NOMO-1 (cell line): ENCODE results near the gene KCNC2.
"Not testable (repeated sequence)": the region's sequence is repeated elsewhere in the genome, so short reads cannot be mapped to it uniquely, and the experiment has no call there.

ENCODE experiments used
- DNase-seq, 2 experiments: peaks; one replicate each; lab custom pipeline; 2025; ENCODE audit not compliant: unreplicated experiment in 2 of 2; lab: John Stamatoyannopoulos, UW

Gene KCNC2

DNA sequence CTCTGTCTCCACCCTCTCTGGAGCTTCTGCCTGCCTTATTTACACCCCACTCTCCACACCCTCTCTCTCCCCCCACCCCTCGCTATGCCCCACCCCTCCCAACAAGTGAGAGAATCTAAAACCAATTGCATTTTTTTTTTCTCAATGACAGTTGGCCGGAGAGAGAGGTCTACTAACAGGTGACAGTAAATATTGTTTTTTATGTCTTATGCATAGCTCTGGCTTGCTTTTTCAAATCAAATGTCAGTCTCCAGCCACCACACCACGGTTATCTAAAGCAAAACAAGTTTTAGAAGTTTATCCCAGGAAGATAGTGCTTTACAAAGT, at the start of gene KCNC2:
Gene KCNC2 (minus strand): TSS at position 28 of the 327 bp plus-strand sequence.
- DNase-seq, result no peak

DNA sequence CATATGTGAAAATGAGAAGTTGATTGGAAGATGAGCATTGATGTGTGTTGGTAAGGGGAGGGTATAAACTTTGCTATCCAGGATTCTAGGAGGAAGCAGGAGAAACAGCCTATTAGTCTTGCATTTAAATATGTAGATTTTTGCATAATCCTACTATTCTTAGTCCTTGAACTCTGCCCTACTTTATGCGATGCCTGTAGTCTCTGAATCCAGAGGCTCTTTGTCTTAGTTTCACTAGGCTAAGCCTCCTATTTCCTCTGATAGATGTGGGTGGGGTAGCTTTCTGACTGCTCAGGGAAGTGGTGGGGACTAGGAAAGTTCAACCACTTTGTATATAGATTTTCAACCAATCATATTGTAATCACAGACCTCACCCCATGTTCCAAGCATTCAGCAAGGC, 49.5 kb upstream of the KCNC2 start:
- no peak for DNase-seq

DNA sequence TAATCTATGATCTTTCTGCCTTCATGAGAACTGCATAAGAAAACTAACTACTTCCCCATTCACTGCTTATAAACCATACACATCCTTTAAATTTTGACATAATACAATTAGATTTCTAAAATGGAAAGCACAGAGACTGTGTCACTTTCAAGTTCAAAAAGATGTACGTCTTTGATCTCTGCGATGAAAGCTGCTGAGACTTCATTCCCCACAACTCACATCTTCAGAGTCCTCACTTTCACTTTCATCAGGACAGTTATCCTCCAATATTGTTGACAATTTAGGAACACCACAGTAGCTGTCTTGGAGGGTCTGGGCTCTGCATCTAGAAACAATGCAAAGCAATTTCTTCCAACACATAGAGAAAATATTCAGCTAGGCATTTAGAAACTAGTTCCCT, 47.9 kb upstream of the KCNC2 start:
- DNase-seq, result no peak

DNA sequence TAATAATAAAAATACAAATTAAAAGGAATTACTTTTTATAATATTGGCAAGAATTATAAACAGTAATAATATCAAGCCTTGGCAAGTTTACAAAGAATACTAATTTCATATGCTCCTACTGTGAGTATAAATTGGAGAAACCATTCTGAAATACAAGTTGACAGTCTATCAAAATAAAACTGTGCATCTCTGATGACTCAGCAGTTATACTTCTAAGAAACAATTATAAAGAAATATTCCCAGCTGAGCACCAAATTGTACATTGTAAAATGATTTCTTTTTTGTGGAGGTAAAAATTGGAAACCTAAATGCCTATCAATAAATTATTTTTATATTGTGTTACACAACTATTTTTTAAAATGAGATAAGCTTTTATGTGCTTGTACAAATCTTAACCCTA, 35.5 kb upstream of the KCNC2 start:
- DNase-seq, result no peak

DNA sequence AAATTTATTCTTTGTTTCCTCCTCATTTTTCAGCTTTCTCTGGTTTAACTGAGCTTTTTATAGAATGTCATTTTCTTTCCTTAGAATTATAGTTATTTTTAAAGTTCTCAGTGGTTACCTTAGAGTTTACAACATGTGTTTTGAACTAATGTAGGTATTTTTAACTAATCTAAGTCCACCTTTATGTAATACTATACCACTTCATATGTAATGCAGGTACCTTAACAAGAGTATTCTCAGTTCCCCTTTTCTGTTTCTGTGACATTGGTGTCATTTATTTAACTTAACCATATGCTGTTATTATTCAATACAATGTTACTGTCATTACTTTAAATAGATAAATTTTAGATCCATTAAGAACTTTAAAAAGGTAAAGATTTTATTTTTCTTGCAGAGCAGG, 30.3 kb upstream of the KCNC2 start:
- no peak for DNase-seq

DNA sequence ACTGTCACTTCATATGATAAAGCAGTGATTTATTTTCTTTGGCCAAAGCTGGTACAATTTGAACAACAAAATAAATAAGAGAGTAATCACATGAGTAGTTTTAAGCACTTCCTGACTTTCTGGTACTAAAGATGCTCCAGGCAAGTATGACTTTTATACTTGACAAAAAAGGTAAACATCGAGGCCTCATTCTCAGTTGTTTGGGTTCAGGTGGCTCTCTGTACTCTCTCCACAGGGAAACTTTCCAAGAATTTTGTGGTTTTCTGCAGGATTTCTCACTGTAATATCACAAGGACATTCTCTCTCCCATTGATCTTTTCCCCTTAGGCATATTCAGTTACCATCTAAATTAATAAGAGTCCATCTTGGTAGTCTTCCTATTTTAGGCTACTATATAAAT, 26.6 kb upstream of the KCNC2 start:
- no peak for DNase-seq

DNA sequence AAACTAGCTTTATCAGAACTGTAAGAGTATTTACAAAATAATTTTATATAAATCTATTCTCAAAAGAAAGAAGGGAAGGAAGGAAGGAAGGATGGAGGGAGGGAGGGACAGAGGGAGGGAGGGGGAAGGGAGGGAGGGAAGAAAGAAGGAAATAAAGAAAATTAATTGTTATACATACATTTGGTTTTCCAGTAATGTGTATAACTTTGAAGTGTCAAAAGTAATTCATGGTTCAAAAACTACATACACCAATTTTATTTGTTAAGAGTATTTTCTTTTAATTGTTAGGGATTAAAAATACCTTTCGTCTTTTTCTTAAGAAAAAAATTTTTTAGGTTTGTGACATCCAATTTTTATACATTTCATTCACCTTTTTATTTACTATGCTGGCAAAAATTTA, 17.5 kb upstream of the KCNC2 start:
- no peak for DNase-seq

DNA sequence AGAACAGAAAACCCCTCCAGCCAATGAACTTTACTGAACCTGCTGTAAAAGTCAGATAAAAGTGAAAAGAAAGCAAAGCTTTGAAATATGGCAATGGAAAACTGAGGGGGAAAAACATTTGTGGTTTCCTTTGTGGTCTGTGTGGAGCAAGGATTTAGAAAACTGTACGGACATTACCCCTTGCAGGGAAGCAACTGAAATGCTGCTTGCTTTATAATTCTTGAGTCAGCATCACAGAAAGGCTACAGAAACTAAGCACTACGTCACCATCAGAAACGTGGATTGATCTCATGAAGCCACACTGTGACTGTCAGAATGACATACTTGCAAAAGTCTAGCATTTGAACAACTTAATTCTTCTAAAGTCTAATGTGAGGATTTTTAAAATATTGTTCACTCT, 2.4 kb upstream of the KCNC2 start:
- no peak for DNase-seq

DNA sequence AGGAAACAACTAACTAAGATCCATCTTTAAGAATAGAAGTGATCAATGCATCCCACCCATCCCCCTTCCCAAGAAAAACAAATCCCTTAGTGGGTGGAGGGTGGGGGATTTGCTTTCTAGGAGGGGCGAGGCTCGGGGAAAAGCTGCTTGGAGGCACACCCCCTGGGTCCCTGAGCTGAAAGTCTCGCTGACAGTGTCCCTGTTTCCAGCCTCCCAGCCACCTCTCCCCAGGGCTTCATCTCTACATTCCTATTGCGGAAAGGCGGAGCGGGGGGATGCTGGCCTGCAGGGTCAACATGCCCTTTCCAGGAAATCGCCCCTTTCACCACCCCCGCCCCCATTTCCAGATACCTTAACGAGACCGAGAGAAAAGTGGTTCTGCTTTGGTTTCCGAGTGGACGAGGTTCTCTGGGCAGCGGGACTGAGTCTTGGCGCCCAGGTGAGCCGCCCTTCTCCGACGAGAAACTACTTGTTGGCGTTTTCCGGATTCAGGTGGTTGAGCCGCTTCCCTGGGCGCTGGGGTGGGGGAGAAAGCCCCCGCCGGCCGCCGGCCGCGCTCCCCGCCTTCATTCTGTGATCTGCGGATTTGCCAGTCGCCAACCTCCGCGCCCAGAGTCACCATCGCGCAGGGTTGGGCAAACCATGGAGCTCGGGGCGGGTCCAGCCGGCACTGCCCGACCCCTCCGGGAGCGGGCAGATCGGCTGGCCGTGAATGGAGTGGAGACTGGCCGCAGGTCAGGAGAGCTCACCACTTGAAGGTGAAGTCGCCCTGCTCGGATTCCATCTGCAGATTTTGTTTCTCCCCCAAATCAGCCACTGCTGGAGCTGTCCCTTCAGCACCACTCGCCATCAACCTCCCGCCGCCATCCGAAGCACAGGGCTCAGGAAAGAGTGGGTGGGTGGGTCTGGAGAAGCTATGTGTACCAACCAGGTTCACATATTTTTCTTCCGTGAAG, 505 bp downstream of the KCNC2 start:
- DNase-seq, result no peak

DNA sequence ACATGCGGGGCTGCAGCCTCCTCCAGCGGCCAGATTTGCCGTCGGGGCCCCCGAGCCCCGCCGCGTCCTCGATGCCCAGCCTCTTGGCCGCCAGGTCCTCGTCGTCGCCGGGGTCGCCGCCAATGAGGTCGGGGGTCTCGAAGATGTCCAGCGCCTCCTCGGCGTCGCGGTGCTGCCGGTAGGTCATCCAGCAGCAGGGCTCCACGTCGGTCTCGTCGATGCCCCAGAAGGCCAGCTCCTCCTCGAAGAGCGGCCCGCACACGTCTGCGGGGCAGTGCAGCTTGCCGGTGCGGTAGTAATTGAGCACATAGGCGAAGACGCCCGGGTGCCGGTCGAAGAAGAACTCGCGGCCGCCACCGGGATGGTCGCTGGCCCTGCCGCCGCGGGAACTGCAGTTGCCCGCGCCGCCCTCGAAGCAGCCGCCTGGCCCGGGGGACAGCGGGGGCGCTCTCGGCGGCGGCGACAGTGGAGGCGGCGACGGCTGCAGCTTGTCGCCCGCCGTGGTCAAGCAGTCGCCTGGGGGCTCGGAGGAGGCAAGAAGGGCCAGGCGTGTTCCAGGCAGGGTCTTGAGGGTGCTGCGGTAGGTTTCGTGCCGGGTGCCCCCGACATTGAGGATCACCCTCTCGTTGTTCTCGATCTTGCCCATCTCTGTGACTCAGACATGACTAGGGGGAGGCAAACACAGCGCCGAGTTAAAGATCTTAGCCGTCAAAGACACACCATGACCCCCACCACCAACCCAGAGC, 2.1 kb downstream of the KCNC2 start:
- DNase-seq, result no peak

DNA sequence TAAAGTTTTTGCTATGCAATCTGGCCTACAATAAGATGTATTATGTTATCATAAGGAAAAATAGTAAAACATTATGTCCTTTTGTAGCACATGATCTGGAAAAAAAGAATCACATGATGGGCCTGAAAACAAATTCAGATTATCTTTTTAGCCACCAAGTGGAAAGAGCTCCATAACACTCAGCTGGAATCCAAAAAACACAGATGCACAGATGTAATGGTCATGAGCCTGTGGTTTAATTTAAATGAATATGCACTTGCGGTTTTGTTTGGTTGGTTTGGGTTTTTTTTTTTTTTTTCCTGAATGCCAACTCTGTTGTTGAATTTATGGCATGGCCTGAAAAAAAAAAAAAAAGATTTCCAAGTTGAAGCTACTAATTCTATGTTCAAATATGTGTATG, 4.1 kb downstream of the KCNC2 start:
- DNase-seq, result no peak

DNA sequence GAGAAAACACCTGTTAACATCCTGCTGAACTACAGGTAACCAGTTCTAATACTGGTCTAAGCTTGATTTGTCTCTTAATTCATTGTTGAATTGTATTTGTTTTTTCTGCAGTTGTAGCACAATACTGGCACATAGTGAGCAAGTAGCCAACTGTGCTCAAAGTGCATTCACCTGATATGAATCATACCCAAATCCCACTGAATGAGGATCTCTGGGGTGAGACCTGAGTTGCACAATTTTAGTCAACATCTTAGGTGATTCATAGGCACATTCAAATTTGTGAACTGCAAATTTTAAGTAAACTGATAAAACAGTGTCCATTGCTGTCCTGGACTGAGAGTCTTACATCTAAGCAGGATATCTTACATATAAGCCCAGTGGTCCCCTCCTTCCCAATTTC, 12.8 kb downstream of the KCNC2 start:
- DNase-seq, result no peak

DNA sequence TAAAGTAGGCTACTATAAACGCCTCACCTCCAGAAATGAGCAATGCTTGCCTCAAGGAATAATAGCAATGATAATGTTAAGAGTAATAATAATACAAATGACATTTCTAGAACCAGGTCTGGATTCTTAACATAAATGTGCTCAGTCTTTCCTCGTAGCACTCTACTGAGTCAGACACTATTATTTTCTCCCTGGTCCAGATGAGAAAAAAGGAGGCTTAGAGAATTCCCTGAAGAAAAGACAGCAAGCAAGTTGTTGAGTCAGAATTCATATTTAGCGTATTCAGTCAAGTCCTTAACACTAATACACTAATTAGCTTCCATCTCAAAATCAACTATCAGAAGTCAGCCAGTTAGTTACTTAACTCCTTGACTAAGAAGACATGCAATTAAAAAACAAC, 13.2 kb downstream of the KCNC2 start:
- no peak for DNase-seq

DNA sequence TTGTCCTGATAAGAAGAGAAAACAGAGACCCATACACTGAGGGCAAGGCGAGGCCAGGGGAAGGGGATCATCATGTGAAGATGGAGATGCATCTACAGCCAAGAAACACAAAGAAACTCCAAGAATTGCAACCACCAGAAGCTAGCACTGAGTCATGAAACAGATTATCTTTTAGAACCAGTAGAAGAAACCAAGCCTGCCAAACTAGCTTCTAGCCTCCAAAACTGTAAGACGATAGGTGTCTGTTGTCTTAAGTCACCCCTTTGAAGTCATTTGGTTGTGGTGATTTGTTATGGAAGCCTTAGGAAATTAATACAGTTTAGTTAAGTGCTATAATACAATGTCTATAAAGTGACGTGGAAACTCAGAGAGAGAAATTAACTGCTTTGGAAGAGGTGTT, 15.4 kb downstream of the KCNC2 start:
- no peak for DNase-seq

DNA sequence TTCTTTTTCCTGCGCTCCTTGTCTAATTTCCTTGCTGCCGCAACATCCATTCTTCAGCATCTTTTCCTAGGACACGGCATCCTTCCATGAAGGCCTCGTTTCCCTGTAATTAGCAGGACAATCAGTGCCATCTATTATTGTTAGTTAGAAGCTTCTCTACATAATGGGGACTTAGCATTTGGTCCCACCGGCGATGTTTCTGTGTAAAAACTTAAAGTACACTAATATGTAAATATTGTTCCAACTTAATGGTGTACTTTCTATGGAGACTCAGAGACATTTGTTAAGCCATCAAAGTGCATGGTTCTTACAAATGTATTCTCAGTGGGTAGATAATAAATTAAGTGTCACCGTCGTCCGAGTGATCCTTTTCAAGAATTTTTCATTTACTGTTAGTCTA, 17.4 kb downstream of the KCNC2 start:
- no peak for DNase-seq

DNA sequence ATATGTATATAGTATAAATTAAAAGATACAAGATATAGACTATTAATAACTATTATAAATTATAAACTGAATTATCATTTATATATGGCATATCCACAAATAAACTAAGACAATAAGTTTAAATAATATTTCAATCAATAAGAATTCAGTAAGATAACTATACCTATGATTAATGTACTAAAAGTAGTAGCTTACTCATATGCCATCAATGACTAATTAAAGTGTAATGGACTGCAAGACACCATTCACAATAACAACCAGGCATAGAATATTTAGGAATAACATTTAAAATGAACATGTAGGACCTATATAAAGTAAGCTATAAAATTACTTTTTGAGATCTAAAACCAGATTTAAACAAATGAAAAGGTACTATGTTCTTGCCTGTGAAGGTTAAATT, 18.8 kb downstream of the KCNC2 start:
- DNase-seq, result no peak

DNA sequence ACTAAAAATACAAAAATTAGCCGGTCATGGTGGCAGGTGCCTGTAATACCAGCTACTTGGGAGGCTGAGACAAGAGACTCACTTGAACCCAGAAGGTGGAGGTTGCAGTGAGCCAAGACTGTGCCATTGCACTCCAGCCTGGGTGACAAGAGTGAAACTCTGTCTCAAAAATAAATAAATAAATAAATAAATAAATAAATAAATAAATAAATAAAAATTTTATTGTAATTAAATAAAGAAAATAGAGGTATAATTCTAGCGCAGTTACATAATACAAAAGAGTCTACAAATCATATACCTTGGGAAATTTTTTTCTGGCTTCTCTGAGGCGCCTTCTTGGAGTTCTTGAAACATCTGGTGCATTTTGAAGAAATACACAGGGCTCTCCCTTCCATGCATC, 23.8 kb downstream of the KCNC2 start:
- DNase-seq, result not testable (repeated sequence)

DNA sequence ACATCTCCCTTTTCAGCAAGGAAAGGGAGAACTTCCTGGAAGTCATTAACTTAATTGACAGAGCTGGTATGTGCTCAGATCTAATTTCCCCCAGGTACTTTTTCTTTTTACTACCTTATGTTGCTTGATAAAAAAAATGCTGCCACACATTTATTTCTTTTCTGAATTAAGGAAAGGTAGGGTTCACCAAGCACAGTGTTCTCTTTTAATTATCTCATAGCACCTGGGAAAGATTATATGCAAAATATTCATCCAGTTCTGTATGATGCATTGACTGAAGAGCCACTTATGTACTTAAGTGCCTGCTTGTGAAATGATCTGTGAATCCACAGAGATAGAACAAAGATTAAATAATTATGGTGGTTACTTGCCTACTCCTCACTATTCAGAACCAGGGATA, 25.1 kb downstream of the KCNC2 start:
- DNase-seq, result no peak

DNA sequence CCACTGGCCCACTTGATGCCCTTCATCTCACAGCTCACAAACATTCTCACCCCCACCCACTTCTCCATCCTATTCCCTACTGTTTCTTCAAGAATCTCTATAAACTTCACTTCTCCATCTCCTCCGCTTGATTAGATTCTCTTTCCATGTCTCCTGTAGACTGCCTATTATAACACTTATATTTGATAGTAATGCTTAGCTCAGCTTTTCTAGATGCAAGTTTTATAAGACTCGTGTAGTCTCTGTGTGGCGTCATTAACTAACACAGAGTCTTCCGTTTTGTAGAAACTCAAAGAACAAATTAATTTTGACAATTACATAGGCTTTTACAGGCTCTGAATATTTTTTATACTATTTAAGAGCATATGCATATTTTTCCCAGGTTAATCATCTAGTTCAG, 25.7 kb downstream of the KCNC2 start:
- DNase-seq, result no peak

DNA sequence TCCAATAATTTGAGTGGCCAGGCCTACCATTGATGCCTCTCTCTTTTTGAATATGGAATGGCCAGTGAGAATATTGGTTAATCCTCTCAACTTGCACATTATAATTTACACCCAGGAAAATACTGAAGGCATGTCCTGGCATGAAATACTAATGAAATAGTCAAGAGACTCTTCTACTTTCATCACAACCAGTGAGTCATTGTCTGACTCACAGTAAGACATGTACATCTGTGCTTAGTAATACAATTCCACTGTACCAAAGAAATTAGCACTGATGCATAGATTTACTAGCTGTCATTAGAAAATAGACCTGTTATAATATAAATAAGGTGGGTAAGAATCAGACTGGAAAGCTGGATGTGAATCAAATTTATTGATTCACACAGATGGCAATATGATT, 31.6 kb downstream of the KCNC2 start:
- DNase-seq, result no peak

DNA sequence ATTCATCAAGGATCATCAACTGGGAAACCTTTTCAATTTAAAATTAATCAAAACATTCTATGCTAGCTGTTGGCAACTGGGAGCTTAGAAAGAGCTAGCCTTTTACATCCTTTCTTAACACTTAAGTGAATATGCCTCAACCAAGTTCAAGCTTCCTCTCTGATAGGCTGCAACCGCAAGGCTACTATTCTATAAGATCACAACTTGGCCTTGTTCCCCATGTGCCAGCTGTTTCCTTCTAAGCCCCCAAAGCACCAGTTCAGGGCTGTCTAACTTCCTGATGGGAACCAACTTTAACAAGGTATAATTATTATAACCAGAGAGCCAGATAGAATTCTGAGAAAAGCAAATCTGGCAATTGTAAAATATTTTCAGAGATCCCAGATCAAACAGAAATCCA, 37.0 kb downstream of the KCNC2 start:
- no peak for DNase-seq

DNA sequence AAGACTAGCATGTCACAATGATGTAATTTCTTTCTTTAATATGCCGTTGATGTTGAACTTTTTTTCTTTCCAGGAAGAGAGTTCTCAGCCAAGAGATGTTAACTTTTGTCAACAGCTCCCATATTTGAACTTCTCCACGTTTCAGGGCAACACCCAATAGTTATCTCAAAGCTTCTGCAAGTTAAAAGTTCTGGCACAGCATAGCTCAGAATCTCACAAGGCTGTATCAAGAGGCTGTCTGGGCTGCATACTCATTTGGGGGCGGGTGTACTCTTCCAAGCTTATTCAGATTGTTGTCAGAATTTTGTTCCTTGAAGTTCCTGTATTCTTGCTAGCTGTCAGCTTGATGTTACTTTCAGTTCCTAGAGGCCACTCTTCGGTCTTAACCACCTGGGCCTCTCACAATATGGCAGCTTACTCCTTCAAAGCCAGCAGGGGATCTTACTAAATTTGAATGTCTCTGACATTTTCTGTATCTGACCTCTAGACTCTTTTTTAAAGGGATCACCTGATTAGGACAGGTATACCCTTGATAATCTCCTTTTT, 38.9 kb downstream of the KCNC2 start:
- DNase-seq, result peak in 1 of 2 experiments; percentile 20
